Thyroid gland (tissue), 4 donors: Measurements from ENCODE around the gene HEXIM2.

Experiments
- CTCF ChIP-seq, 6 experiments: fragments of 200-600 bp in 3 of 6; fragments of 450-650 bp in 3 of 6; sonication (generic) in 3 of 6; IDR thresholded peaks; one replicate each; pipeline ENCODE4 v1.5.1; 2016 to 2019; ENCODE audit warnings: antibody characterized with exemption in 6 of 6, mild to moderate bottlenecking in 2 of 6, inconsistent platforms in 1 of 6, moderate library complexity in 1 of 6
- POLR2A ChIP-seq, 2 donors: fragments of 450-650 bp; IDR thresholded peaks; one replicate each; pipeline ENCODE4 v1.6.1; 2017; ENCODE audit warnings: antibody characterized with exemption in 2 of 2, mild to moderate bottlenecking in 2 of 2, moderate library complexity in 1 of 2

- TF ChIP-seq POLR2A (IDR thresholded peaks at IDR 0.05) (peak in 1 of 2 donors; percentile 24), CTCF (IDR thresholded peaks at IDR 0.05) (peak in 1 of 6 experiments; percentile 2)
These were observed 9.9 kb downstream of the HEXIM2 start for GRCh38 chr17:45171338-45172231.
